HG02623 (cell line): ENCODE results near the gene MYH7B.

ENCODE experiments used
- ATAC-seq: cut with Tn5 transposase; IDR thresholded peaks from one replicate; pipeline ENCODE4 v1.9.1; 2021; ENCODE audit warnings: moderate library complexity; ENCODE audit not compliant: unreplicated experiment

MYH7B gene

DNA sequence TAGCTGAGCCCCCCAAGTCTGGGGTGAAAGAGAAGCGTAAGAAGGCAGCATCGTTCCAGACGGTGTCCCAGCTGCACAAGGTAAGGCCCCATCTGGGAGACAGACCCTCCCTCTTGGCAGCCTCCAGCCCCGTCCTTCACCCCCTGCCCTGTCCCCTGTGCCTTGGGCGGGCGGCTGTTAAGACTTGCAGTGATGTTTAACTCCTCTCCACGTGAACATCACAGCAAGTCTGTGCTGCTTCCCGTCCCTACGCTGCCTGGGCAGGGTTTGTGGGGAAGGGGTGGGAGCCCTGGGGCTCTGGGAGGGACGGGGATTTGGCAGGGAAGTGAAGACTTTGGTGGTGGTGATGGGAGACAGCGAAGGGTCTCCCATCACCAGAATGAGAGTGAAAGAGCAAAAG, 34.6 kb downstream of the MYH7B start:
- ATAC-seq = no peak

DNA sequence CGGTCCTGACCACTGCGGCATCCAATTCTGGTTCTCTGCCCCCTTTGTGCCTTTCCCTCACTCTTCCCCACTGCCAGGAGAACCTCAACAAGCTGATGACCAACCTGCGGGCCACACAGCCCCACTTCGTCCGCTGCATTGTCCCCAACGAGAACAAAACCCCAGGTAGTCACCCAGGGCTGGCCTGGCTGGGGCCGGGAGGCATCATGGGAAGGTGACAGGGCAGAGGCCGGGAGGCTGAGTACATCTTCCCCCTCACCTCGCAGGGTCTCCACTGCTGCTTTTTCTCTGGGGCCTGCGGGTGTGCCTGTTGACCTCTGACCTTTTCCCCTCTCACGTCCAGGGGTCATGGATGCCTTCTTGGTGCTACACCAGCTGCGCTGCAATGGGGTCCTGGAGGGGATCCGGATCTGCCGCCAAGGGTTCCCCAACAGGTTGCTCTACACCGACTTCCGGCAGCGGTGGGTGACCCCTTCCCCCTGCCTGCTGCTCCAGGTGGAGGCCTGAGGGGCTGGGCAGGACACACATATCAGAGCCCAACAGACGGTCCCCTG, 35.1 kb downstream of the MYH7B start:
- no peak for ATAC-seq

DNA sequence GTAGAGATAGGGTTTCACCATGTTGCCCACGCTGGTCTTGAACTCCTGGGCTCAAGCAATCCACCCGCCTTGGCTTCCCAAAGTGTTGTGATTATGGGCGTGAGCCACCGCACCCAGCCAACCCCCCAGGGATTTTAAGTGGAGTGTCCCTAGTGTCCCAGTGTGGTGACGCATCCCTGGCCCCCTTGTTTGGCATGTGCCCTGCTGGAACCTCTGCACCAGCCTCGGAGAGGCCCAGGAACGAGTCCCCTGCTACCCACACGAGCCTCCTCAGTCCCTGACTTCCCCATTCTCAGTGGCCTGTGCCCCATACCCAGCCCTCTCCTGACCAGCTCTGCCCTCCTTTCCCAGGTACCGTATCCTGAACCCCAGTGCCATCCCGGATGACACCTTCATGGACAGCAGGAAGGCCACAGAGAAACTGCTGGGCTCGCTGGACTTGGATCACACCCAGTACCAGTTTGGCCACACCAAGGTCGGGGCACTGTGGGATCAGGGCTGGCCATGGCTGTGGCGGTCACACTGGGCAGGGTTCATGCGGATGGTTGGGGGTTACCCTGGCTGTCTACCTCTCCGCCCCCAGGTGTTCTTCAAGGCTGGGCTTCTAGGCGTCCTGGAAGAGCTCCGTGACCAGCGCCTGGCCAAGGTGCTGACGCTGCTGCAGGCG, 37.2 kb downstream of the MYH7B start:
- no peak for ATAC-seq

DNA sequence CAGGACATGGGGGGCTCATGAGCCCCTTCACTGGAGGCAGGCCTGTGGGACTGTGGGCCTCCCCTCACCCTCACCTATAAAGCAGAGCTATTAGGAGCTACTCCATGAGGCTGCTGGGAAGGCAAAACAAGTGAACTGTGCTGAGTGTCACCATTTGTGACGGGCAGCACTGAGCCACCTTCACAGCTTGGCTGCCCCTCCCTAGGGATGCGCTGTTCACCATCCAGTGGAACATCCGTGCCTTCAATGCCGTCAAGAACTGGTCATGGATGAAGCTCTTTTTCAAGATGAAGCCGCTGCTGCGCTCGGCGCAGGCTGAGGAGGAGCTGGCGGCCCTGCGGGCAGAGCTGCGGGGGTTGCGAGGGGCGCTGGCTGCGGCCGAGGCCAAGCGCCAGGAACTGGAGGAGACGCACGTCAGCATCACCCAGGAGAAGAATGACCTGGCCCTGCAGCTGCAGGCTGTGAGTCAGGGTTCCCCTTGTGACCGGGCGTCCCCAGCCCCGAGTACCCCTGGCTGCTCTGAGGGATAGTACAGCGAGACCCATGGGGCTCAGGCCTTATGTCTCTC, 38.4 kb downstream of the MYH7B start:
- ATAC-seq = no peak

DNA sequence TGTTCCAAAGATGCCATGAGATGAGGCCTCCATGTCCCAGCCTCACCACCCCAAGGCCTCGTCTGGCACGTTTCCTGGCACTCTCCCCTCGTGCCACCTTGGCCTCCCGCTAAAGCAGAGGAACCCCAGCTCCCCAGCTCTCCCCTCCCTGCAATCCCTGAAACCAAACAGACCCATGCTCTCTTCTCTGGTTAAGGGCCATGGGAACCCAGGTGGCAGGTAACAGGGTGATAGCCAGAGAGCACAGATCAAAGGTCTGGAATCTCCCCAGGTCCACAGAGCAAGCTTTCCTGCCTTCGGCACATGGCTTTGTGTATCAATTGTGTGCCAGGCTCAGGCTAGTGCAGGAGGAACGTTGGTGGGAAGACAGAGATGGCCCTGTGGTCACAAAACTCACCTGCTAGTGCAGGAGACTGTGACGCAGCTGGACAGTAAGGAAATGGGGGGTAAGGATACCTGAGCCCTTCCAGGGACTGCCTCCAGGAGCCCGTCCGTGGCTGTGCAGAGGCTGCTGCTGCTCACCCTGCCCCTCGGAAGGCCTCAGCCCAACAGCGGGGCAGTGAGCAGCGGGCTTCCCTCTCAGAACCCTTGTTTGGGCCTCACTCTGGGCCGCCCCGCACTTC, 39.0 kb downstream of the MYH7B start:
- no peak for ATAC-seq

DNA sequence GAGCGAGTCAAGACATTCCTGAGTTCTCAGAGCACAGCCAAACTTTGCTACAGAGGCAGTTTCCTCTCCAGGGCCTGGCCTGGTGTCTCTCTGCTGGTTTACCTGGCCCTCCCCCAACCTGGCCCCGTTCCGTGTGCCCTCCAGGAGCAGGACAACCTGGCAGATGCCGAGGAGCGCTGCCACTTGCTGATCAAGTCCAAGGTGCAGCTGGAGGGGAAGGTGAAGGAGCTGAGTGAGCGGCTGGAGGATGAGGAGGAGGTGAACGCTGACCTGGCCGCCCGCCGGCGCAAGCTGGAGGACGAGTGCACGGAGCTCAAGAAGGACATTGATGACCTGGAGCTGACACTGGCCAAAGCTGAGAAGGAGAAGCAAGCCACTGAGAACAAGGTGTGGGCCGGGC, 39.5 kb downstream of the MYH7B start:
- ATAC-seq = no peak

DNA sequence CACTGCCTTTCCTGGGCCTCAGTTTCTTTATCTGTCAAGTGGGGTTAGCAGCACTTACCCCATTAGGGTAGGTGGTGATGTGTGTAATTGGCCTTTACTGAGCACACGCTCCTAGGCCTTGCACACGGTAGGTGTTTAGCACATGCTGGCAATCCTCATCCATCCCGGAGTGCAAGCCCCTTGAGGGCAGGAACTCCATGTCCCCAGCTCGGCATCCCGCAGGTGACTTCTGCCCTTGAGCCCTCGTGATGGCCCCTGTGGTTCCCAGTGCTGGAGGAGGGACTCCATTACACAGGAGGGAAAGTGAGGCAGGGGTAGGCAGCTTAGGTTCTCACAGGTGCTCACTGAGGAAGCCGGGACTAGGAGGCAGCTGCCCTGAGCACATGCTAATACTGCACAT, 40.0 kb downstream of the MYH7B start:
- ATAC-seq = no peak

DNA sequence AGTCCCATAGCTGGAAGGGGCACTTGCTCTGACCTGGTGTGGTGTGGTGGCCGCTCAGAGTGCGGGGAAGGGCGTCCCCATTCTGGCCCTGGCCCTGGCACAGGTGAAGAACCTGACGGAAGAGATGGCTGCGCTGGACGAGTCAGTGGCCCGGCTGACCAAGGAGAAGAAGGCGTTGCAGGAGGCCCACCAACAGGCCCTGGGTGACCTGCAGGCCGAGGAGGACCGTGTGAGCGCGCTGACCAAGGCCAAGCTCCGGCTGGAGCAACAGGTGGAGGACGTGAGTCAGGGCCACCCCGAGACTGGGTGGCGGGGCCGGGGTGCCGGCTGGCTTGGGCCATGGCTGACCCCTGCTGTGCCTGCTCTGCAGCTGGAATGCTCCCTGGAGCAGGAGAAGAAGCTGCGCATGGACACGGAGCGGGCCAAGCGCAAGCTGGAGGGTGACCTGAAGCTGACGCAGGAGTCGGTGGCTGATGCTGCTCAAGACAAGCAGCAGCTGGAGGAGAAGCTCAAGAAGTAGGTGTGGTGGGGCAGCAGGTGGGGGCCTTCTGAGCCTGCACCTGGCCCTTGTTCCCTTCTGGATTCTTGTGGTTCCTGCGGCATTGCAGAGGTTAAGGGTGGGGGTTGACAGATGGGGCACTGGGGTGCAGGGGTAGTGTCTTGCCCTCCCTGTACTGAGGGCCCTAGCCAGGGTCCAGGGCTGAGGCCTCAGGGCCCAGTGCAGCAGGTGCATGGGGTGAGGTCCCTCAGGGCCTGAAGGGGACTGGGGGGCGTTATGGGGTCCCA, 40.8 kb downstream of the MYH7B start:
- no peak for ATAC-seq

DNA sequence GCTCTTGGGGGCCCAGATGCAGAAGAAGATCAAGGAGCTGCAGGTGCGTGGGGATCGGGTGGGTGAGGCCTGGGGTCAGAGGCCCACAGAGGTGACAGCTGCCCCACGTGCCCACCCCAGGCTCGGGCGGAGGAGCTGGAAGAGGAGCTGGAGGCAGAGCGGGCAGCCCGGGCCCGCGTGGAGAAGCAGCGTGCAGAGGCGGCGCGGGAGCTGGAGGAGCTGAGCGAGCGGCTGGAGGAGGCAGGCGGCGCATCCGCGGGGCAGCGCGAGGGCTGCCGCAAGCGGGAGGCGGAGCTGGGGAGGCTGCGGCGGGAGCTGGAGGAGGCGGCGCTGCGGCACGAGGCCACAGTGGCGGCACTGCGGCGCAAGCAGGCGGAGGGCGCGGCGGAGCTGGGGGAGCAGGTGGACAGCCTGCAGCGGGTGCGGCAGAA, 41.5 kb downstream of the MYH7B start:
- no peak for ATAC-seq

DNA sequence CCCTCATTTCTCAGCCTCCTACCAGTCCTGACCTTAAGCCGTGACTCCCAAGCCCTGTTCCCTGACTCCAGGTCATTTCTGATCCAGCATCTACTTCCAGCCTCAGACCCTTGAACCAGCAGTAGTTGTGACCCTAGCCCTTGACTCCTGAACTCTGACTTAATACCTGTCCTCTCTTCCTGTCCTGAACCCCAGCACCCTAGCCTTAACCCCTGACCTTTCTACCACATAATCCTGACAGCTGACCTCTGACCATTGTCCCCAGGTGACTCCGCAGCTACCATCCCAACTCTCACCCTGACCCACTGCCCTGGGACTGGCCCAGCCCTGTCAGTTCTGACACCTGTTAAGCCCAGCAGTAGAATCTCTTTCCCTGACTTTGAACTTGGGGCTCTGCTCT, 42.1 kb downstream of the MYH7B start:
- no peak for ATAC-seq

DNA sequence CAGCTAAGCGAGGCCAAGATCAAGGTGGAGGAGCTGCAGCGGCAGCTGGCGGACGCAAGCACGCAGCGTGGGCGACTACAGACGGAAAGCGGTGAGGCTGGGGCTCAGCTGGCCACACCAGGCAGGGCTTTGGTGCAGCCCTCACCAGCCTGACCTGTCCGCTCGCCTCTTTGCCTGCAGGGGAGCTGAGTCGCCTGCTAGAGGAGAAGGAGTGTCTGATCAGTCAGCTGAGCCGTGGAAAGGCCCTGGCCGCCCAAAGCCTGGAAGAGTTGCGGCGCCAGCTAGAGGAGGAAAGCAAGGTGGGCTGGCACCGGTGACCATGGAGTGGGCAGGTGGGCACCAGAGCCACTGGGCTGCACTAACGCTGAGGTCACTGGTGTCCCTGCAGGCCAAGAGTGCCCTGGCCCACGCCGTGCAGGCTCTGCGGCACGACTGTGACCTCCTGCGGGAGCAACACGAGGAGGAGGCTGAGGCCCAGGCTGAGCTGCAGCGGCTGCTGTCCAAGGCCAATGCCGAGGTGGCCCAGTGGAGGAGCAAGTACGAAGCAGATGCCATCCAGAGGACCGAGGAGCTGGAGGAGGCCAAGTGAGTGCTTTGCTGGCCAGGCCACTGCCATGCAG, 42.8 kb downstream of the MYH7B start:
- ATAC-seq = no peak

DNA sequence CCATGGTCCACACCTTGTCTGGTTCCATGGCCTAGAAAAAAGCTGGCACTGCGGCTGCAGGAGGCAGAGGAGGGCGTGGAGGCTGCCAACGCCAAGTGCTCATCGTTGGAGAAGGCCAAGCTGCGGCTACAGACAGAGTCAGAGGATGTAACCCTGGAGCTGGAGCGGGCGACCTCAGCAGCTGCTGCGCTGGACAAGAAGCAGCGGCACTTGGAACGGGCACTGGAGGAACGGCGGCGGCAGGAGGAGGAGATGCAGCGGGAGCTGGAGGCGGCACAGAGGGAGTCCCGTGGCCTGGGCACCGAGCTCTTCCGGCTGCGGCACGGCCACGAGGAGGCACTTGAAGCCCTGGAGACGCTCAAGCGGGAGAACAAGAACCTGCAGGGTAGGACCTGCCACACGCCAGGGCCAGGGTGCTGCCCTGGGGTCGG, 43.4 kb downstream of the MYH7B start:
- no peak for ATAC-seq

DNA sequence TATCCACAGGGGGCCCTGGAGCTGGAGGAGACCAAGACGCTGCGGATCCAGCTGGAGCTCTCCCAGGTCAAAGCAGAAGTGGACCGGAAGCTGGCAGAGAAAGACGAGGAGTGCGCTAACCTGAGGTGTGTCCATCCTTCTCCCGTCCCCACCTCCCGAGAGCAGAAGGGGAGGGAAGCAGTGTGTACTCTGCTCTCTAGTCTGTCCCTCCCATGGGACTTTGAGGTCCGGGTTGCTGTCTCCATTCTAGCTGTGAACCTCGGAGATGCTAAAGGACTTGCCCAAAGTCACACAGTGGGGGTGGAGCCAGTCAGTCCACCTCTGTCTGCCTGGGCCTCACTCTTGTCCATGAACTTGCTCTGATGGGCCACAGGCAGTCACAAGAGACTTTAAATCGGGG, 44.1 kb downstream of the MYH7B start:
- ATAC-seq = no peak

DNA sequence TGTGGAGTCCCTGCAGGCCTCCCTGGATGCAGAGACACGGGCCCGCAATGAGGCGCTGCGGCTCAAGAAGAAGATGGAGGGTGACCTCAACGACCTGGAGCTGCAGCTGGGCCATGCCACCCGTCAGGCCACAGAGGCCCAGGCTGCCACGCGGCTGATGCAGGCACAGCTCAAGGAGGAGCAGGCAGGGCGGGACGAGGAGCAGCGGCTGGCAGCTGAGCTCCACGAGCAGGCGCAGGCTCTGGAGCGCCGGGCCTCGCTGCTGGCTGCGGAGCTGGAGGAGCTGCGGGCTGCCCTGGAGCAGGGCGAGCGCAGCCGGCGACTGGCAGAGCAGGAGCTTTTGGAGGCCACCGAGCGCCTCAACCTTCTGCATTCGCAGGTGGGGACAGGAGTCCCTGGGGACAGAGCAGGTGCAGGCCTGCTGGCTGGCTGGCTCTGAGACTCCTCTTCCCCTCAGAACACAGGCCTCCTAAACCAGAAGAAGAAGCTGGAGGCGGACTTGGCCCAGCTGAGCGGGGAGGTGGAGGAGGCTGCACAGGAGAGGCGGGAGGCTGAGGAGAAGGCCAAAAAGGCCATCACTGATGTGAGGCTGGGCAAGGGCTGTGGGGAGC, 44.7 kb downstream of the MYH7B start:
- no peak for ATAC-seq

DNA sequence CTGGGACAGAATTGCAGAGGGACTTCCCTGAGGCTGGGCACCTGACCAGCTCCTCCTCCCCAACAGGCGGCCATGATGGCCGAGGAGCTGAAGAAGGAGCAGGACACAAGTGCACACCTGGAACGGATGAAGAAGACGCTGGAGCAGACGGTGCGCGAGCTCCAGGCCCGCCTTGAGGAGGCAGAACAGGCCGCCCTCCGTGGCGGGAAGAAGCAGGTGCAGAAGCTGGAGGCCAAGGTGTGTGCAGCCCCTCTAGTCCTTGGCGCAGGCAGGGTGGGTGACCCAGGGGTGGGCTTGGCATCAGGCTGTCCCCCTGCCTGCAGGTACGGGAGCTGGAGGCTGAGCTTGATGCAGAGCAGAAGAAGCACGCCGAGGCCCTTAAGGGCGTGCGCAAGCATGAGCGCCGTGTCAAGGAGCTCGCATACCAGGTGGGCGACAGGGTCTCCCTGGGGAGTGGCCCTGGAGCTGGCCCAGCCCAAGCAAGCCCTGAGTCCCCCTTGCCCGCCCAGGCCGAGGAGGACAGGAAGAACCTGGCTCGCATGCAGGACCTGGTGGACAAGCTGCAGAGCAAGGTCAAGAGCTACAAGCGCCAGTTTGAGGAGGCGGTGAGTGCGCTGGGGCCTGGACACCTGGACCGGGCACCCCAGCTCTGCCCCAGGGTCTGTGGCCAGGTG, 45.4 kb downstream of the MYH7B start:
- ATAC-seq = no peak

DNA sequence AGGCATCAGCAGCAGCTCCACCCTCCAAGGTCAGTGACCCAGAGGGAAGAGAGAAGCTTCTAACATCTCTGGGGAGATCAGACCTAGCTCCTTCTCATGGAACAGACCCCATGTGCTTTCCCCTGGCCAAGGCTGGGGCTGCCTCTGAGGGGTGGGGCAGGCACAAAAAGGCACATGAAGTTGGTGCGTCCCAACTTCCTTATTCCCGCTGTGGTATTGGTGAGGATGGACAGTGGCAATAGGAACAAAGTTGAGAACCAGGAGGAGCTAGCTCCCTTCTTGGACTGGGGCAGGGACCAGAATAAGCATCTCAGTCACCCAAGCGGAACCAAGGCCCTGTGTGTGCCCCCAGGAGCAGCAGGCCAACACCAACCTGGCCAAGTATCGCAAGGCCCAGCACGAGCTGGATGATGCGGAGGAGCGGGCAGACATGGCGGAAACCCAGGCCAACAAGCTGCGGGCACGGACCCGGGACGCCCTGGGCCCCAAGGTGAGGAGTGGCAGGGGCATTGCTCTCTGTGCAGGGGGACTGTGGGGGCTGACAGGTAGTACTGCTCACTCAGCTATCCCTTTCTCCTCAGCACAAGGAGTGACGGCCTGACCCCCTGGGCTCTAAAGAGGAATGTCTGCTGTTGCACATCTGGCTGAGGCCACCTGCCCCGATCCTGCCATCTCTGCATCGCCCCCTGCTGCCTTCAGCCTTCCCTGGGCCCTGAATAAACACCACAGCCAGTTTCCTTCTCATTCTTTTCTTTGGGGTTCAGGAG, 46.1 kb downstream of the MYH7B start:
- no peak for ATAC-seq

DNA sequence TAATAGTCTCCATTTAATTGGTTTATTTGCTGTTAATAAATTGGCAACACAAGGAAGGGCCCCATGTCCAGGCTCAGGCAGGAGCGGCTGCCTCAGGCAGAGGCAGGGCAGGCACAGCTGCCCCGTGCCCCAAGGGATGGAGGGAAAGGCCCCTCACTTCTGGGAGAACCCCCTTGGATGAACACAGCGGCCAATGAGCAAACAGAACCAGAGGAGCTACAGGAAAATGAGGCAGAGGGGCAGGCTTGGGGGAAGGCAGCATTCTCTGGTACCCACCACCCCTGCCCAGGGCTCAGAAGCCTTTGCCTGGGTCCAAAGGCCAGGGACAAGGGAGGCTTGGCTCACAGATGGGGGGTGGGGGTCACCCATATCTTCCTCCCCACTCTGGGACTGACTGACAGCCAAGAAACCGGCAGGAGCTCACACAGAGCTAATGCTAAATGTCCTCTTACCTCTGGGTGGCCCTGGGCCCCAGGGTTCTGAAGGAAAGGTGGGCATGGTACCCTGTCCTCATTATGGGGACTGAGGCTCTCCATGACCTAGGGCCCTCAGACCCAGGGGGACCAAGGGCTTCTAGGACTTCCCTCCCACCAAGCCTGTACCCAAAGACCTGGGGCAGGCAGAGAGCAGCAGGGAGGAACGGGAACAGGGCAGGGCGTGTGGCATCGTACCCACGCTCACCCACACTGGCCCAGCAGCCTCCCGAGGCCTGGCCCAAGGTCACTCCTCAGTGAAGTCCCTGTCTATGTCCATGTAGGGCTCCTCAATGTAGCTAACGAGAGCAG, 47.0 kb downstream of the MYH7B start:
- ATAC-seq = no peak

DNA sequence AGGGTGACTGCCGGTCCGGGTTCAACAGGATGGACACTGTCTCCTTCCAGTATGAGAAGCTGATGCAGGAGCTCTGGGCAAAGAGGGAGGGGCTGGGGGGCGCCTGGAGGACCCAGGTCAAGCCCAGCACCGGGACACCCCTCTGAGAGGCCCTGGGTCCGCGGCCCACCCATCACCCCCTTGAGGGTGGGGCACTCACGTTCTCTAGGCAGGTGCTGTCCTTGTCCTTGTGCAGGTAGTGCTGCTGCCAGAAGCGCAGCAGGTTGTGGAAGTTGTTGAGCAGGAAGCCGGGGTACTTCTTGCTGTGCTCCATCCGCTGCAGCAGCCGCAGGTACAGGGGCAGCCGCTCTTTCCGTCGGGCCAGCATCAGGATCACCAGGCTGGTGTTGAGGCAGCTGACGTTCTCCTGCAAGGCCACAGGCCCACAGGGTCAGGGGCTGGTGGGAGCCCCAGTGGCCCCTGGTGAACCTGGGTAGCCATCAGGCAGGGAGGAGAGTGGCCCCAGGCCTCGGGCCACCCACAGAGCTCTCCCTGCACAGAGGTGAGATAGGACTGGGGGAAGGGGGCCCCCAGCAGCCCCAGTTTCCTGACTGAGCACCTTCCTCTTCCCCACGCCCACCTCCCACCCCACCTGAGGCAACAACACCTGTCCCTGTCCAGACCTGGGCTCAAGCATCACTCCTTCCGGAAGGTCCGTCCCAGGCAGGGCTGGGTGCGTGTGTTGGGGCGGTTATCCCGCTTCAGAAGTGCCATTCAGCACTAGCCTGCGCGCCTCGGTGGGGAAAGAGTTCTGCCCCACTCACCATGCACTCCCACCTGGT, 47.8 kb downstream of the MYH7B start:
- no peak for ATAC-seq
